ENCODE results near the gene KIF18A. TPM values are rescaled to one million over a fixed set of nuclear protein-coding genes. Genes with fewer than 3 reads are reported as not detected.
A peak's percentile ranks its signal among the peaks of the same experiment; 100 is the strongest.
"Not testable (repeated sequence)": the region's sequence is repeated elsewhere in the genome, so short reads cannot be mapped to it uniquely, and the experiment has no call there.

KIF18A gene
- total RNA-seq, 1 donor from 2014 or later, result 2.9 TPM

GRCh38 chr11:28106353-28107043, 1.5 kb downstream of the KIF18A start:
- Mint-ChIP-seq H3K36me3 (ENCODE audit: low read depth) (no peaks in the 10 kb centered on the region), H3K4me3 (ENCODE audit: unreplicated experiment) (peak overlapping the region; percentile 95), H3K27me3 (ENCODE audit: low read depth) (no peaks in the 10 kb centered on the region), H3K4me1 (ENCODE audit: low read depth) (peaks cover 56% of the 10 kb centered on the region), H3K27ac (ENCODE audit: unreplicated experiment) (no peak overlapping the region), H3K9me3 (ENCODE audit: low read depth) (no peaks in the 10 kb centered on the region)
- peak; percentile 36 for DNase-seq (ENCODE audit: low spot score)
- TF ChIP-seq, protein P1, sequence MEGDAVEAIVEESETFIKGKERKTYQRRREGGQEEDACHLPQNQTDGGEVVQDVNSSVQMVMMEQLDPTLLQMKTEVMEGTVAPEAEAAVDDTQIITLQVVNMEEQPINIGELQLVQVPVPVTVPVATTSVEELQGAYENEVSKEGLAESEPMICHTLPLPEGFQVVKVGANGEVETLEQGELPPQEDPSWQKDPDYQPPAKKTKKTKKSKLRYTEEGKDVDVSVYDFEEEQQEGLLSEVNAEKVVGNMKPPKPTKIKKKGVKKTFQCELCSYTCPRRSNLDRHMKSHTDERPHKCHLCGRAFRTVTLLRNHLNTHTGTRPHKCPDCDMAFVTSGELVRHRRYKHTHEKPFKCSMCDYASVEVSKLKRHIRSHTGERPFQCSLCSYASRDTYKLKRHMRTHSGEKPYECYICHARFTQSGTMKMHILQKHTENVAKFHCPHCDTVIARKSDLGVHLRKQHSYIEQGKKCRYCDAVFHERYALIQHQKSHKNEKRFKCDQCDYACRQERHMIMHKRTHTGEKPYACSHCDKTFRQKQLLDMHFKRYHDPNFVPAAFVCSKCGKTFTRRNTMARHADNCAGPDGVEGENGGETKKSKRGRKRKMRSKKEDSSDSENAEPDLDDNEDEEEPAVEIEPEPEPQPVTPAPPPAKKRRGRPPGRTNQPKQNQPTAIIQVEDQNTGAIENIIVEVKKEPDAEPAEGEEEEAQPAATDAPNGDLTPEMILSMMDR (IDR thresholded peaks at IDR 0.05), result no peak

GRCh38 chr11:28105869-28106268, 2.1 kb downstream of the KIF18A start:
- DNase-seq (ENCODE audit: low spot score), result no peak
- peaks cover 52% of the 10 kb centered on the region for H3K4me1 Mint-ChIP-seq (ENCODE audit: low read depth)
- H3K36me3 Mint-ChIP-seq (ENCODE audit: low read depth), result no peaks in the 10 kb centered on the region
- H3K27ac Mint-ChIP-seq (ENCODE audit: unreplicated experiment), result no peak overlapping the region
- H3K9me3 Mint-ChIP-seq (ENCODE audit: low read depth), result no peaks in the 10 kb centered on the region
- TF ChIP-seq, protein P1 (IDR thresholded peaks at IDR 0.05), result no peak
- H3K4me3 Mint-ChIP-seq (ENCODE audit: unreplicated experiment), result no peak overlapping the region
- no peaks in the 10 kb centered on the region for H3K27me3 Mint-ChIP-seq (ENCODE audit: low read depth)

DNA sequence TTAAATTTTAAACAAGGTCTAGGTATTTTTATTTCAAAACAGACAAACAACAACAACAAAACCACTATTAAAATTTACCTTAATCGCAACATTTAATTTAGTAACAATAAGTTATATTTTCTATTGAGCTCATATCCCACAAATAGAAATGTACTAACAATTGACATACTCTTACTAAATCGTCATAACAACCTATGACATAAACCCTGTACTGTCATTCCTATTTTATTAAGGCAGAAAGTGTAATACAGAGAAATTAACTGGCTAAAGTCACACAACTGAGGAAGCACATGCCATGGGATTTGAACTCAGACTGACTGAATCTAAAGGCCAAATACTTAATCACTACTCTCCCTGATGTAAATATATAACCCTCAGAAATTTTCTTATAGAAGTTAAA, 3.0 kb downstream of the KIF18A start:
- Mint-ChIP-seq H3K27ac (ENCODE audit: unreplicated experiment) (no peak overlapping the region), H3K4me3 (ENCODE audit: unreplicated experiment) (no peak overlapping the region), H3K4me1 (ENCODE audit: low read depth) (peaks cover 56% of the 10 kb centered on the region), H3K36me3 (ENCODE audit: low read depth) (no peaks in the 10 kb centered on the region), H3K27me3 (ENCODE audit: low read depth) (no peaks in the 10 kb centered on the region), H3K9me3 (ENCODE audit: low read depth) (no peaks in the 10 kb centered on the region)
- no peak for DNase-seq (ENCODE audit: low spot score)
- TF ChIP-seq, protein P1 (IDR thresholded peaks at IDR 0.05), result no peak

DNA sequence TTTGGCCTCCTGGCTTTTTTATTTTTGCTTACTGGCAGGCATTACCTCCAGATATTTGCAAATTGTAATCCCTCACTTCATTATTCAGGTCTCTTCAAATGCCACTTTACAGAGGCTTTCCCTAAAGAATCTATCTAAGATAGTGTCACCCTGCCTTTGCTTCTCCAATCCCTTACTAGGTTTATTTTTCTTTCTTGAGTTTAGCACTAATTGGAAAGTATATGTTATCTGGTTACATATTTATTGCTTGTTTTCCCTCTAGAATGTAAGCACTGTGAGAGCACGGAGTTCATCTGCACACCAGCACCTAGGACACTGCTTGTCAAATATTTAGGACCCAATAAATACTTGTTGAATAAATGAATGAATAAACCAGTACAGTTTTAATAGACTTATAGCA, 3.5 kb downstream of the KIF18A start:
- Mint-ChIP-seq H3K36me3 (ENCODE audit: low read depth) (no peaks in the 10 kb centered on the region), H3K27ac (ENCODE audit: unreplicated experiment) (no peak overlapping the region), H3K4me1 (ENCODE audit: low read depth) (peaks cover 53% of the 10 kb centered on the region), H3K27me3 (ENCODE audit: low read depth) (no peaks in the 10 kb centered on the region), H3K4me3 (ENCODE audit: unreplicated experiment) (no peak overlapping the region), H3K9me3 (ENCODE audit: low read depth) (no peaks in the 10 kb centered on the region)
- no peak for DNase-seq (ENCODE audit: low spot score)
- TF ChIP-seq, protein P1 (IDR thresholded peaks at IDR 0.05), result no peak

DNA sequence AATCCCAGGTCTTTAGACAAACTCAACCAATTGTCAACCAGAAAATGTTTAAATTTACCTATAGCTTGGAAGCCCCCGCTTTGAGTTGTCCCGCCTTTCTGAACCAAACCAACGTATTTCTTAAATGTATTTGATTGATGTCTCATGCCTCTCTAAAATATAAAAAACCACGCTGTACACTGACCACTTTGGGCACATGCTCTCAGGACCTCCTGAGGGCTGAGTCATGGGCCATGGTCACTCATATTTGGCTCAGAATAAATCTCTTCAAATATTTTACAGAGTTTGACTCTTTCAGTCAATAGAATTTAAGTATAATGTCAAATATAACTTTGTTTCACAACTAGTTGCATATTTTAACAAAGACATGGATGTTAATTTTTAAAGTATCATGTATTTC, 5.7 kb downstream of the KIF18A start:
- DNase-seq (ENCODE audit: low spot score); H3K4me3 Mint-ChIP-seq (ENCODE audit: unreplicated experiment); H3K36me3 Mint-ChIP-seq (ENCODE audit: low read depth); H3K9me3 Mint-ChIP-seq (ENCODE audit: low read depth); H3K27me3 Mint-ChIP-seq (ENCODE audit: low read depth): not testable (repeated sequence)
- H3K4me1 Mint-ChIP-seq (ENCODE audit: low read depth), result peaks cover 37% of the 10 kb centered on the region
- peak overlapping the region; percentile 78 for H3K27ac Mint-ChIP-seq (ENCODE audit: unreplicated experiment)

GRCh38 chr11:28100665-28101064, 7.3 kb downstream of the KIF18A start:
- H3K27me3 Mint-ChIP-seq (ENCODE audit: low read depth), result no peaks in the 10 kb centered on the region
- peaks cover 28% of the 10 kb centered on the region for H3K4me1 Mint-ChIP-seq (ENCODE audit: low read depth)
- no peaks in the 10 kb centered on the region for H3K36me3 Mint-ChIP-seq (ENCODE audit: low read depth)
- no peaks in the 10 kb centered on the region for H3K9me3 Mint-ChIP-seq (ENCODE audit: low read depth)
- H3K27ac Mint-ChIP-seq (ENCODE audit: unreplicated experiment), result no peak overlapping the region
- H3K4me3 Mint-ChIP-seq (ENCODE audit: unreplicated experiment), result no peak overlapping the region
- no peak for DNase-seq (ENCODE audit: low spot score)
- TF ChIP-seq, protein P1 (IDR thresholded peaks at IDR 0.05), result no peak
